Upper lobe of left lung (tissue), 4 donors: ENCODE data around the gene OXCT1.

ENCODE experiments used
- EP300 ChIP-seq, 4 donors: sonication (generic); formaldehyde crosslinking; IDR thresholded peaks; one replicate each; pipeline ENCODE4 v1.5.1; 2017; ENCODE audit warnings: antibody characterized with exemption in 4 of 4, control low read depth in 2 of 4
- POLR2A ChIP-seq, 4 donors: fragments of 450-650 bp; IDR thresholded peaks; one replicate each; pipeline ENCODE4 v1.5.1; 2016 to 2017; ENCODE audit warnings: antibody characterized with exemption in 4 of 4, mild to moderate bottlenecking in 2 of 4
- POLR2AphosphoS5 ChIP-seq, 2 donors: sonication (generic); formaldehyde crosslinking; IDR thresholded peaks; one replicate each; pipeline ENCODE4 v1.5.1; 2017; ENCODE audit warnings: antibody characterized with exemption in 2 of 2
- TF ChIP-seq, protein P1 (sequence below), 6 experiments: fragments of 450-650 bp in 4 of 6; fragments of 200-600 bp in 2 of 6; sonication (generic) in 2 of 6; IDR thresholded peaks; one replicate each; pipeline ENCODE4 v1.5.1; 2016 to 2019; ENCODE audit warnings: antibody characterized with exemption in 6 of 6

GRCh38 chr5:41754857-41755256 lies 115.4 kb downstream of the OXCT1 start:
- TF ChIP-seq, protein P1, sequence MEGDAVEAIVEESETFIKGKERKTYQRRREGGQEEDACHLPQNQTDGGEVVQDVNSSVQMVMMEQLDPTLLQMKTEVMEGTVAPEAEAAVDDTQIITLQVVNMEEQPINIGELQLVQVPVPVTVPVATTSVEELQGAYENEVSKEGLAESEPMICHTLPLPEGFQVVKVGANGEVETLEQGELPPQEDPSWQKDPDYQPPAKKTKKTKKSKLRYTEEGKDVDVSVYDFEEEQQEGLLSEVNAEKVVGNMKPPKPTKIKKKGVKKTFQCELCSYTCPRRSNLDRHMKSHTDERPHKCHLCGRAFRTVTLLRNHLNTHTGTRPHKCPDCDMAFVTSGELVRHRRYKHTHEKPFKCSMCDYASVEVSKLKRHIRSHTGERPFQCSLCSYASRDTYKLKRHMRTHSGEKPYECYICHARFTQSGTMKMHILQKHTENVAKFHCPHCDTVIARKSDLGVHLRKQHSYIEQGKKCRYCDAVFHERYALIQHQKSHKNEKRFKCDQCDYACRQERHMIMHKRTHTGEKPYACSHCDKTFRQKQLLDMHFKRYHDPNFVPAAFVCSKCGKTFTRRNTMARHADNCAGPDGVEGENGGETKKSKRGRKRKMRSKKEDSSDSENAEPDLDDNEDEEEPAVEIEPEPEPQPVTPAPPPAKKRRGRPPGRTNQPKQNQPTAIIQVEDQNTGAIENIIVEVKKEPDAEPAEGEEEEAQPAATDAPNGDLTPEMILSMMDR (IDR thresholded peaks at IDR 0.05) = no peak
- TF ChIP-seq POLR2A (IDR thresholded peaks at IDR 0.05) (no peak), POLR2AphosphoS5 (IDR thresholded peaks at IDR 0.05) (no peak), EP300 (IDR thresholded peaks at IDR 0.05) (no peak)
